GM10266 (cell line): ENCODE results near the gene XNDC1N.

Experiments
- DNase-seq: peaks from one replicate; pipeline ENCODE4 v3.0.0; 2012; ENCODE audit errors: extremely low spot score
- CTCF ChIP-seq: IDR thresholded peaks from 2 replicates; pipeline ENCODE4 v1.5.1; 2012; ENCODE audit warnings: mild to moderate bottlenecking, low read depth; ENCODE audit not compliant: control insufficient read depth, insufficient read depth; ENCODE audit errors: missing control alignments

Gene XNDC1N

GRCh38 chr11:71933141-71933933, 4.9 kb upstream of the XNDC1N start:
- no peak for TF ChIP-seq CTCF
- DNase-seq = no peak

GRCh38 chr11:71931245-71931602, 2.8 kb upstream of the XNDC1N start:
- no peak for DNase-seq
- no peak for TF ChIP-seq CTCF

- DNase-seq = no peak
- no peak for TF ChIP-seq CTCF
These were observed 2.3 kb upstream of the XNDC1N start for GRCh38 chr11:71930556-71931244.

- DNase-seq = no peak
- TF ChIP-seq CTCF = no peak
These were observed 1.1 kb upstream of the XNDC1N start for GRCh38 chr11:71929491-71929890.

- DNase-seq = peak; percentile 89
These were observed 496 bp upstream of the XNDC1N start, which contains the start of gene RNF121 for GRCh38 chr11:71928737-71929443. RNF121 (plus strand) TSS chr11:71929046; CDS start chr11:71929062, 16 bp downstream.

GRCh38 chr11:71917646-71918140, 10.7 kb downstream of the XNDC1N start:
- DNase-seq = no peak
- TF ChIP-seq CTCF = no peak

More at GRCh38 chr11:71928737-71929443, 496 bp upstream of the XNDC1N start, which contains the start of gene RNF121:
- TF ChIP-seq CTCF = no peak
